Esophagus squamous epithelium (tissue), 5 donors: ENCODE results near the gene TIMM44. TPM values are rescaled to one million over a fixed set of nuclear protein-coding genes. Genes with fewer than 3 reads are reported as not detected.
A peak's percentile ranks its signal among the peaks of the same experiment; 100 is the strongest.

Experiments
- DNase-seq: peaks from one replicate; lab custom pipeline; 2025; lab: John Stamatoyannopoulos, UW
- H3K27ac ChIP-seq, 4 donors: fragments of 200-600 bp; sonication (generic); one replicate each; pipeline ENCODE4 v1.5.1; 2016 to 2019; ENCODE audit warnings: mild to moderate bottlenecking in 1 of 4
- H3K27me3 ChIP-seq, 4 donors: fragments of 200-600 bp; sonication (generic); 1 replicate in 3 of 4; 2 replicates in 1 of 4; pipeline versions ENCODE4 v1.5.1 to v1.6.0; 2017 to 2021; ENCODE audit warnings: antibody characterized with exemption in 1 of 4
- H3K36me3 ChIP-seq, 3 donors: fragments of 200-600 bp; sonication (generic); one replicate each; pipeline ENCODE4 v1.5.1; 2016 to 2019
- H3K4me1 ChIP-seq, 3 donors: fragments of 200-600 bp; sonication (generic); one replicate each; pipeline ENCODE4 v1.5.1; 2017 to 2019
- H3K4me3 ChIP-seq, 4 donors: fragments of 200-600 bp; sonication (generic); 1 replicate in 3 of 4; 2 replicates in 1 of 4; pipeline ENCODE4 v1.5.1; 2016 to 2019; ENCODE audit warnings: mild to moderate bottlenecking in 2 of 4, moderate library complexity in 1 of 4
- H3K9me3 ChIP-seq, 3 donors: fragments of 200-600 bp; sonication (generic); one replicate each; pipeline ENCODE4 v1.5.1; 2016 to 2019
- CTCF ChIP-seq, 6 experiments: fragments of 450-650 bp in 4 of 6; fragments of 200-600 bp in 2 of 6; sonication (generic) in 2 of 6; IDR thresholded peaks; one replicate each; pipeline ENCODE4 v1.5.1; 2016 to 2019; ENCODE audit warnings: antibody characterized with exemption in 6 of 6, mild to moderate bottlenecking in 4 of 6, moderate library complexity in 4 of 6
- POLR2A ChIP-seq, 4 donors: fragments of 450-650 bp; IDR thresholded peaks; one replicate each; pipeline ENCODE4 v1.6.1; 2017; ENCODE audit warnings: antibody characterized with exemption in 4 of 4, mild to moderate bottlenecking in 4 of 4, moderate library complexity in 3 of 4
- WGBS, 2 donors: methylation state at CpG; one replicate each; pipeline ENCODE4 v1.1.5; 2018; 5-methylcytosine and 5-hydroxymethylcytosine counted together
- intact Hi-C: fragments of 100-400 bp; cut with DNase I; formaldehyde crosslinking; loops from one replicate; pipeline ENCODE4 v1.15.0; 2022
- total RNA-seq, 4 donors: library from RNA; depleted of rRNA; stranded (reverse); fragments of >200 nt; gene quantifications; one replicate each; pipeline ENCODE4 v1.1.0, GENCODE V29; 2016
- donor health status: DM: yes; HTN: yes; CAD: no.

Gene TIMM44
- total RNA-seq, 4 donors from 2014 or later, result 36.4 to 52.6 (median 45.5) TPM

- Histone ChIP-seq H3K36me3 (peaks cover 0 to 37% (median 7%) of the 10 kb centered on the region in 3 donors), H3K27ac (peak overlapping the region; percentile 88 to 93 (median 92)), H3K9me3 (no peaks in the 10 kb centered on the region), H3K4me1 (peaks cover 28 to 77% (median 52%) of the 10 kb centered on the region in 3 donors), H3K4me3 (peak overlapping the region; percentile 66 to 99 (median 78)), H3K27me3 (peaks cover 0 to 11% (median 0%) of the 10 kb centered on the region in 4 donors)
- intact Hi-C loops, result loop anchor here (10.0 kb wide), 1 partner anchor 48 kb away; no protein-coding TSS in a partner anchor
- no peak for DNase-seq
- TF ChIP-seq POLR2A (IDR thresholded peaks at IDR 0.05), result no peak
- no peak for TF ChIP-seq CTCF (IDR thresholded peaks at IDR 0.05)
- WGBS, 2 donors, result 12 to 30% methylated on average over 4 to 17 of the region's 20 CpGs
These were observed 40.6 kb downstream of the TIMM44 start for GRCh38 chr19:7902796-7903243.

GRCh38 chr19:7901337-7901736 lies 42.1 kb downstream of the TIMM44 start:
- Histone ChIP-seq H3K4me1 (peaks cover 28 to 73% (median 42%) of the 10 kb centered on the region in 3 donors), H3K27ac (peak overlapping the region; percentile 80 to 92 (median 90)), H3K9me3 (no peaks in the 10 kb centered on the region), H3K36me3 (peaks cover 0 to 28% (median 7%) of the 10 kb centered on the region in 3 donors), H3K27me3 (peaks cover 0 to 11% (median 0%) of the 10 kb centered on the region in 4 donors), H3K4me3 (no peak overlapping the region)
- no peak for DNase-seq
- TF ChIP-seq POLR2A (IDR thresholded peaks at IDR 0.05) (no peak), CTCF (IDR thresholded peaks at IDR 0.05) (no peak)
- intact Hi-C loops, result loop anchor here (10.0 kb wide), 1 partner anchor 47 kb away; no protein-coding TSS in a partner anchor
- 28 to 56% methylated on average over 6 of the region's 7 CpGs for WGBS, 2 donors

- H3K27ac ChIP-seq, result peak overlapping the region; percentile 80 to 92 (median 90)
- no peak for DNase-seq
- H3K4me3 ChIP-seq, result no peak overlapping the region
- WGBS, 2 donors, result 0 to 38% methylated on average over 2 to 3 of the region's 3 CpGs
- peaks cover 0 to 24% (median 3%) of the 10 kb centered on the region in 3 donors for H3K36me3 ChIP-seq
- H3K4me1 ChIP-seq, result peaks cover 28 to 69% (median 39%) of the 10 kb centered on the region in 3 donors
- no peaks in the 10 kb centered on the region for H3K9me3 ChIP-seq
- intact Hi-C loops, result loop anchor here (10.0 kb wide), 1 partner anchor 46 kb away; no protein-coding TSS in a partner anchor
- TF ChIP-seq CTCF (IDR thresholded peaks at IDR 0.05) (no peak), POLR2A (IDR thresholded peaks at IDR 0.05) (no peak)
- peaks cover 0 to 13% (median 0%) of the 10 kb centered on the region in 4 donors for H3K27me3 ChIP-seq
These were observed 42.5 kb downstream of the TIMM44 start for GRCh38 chr19:7900931-7901330.

GRCh38 chr19:7900401-7900870 lies 43.0 kb downstream of the TIMM44 start:
- 20 to 100% methylated on average over 1 to 2 of the region's 21 CpGs for WGBS, 2 donors
- Histone ChIP-seq H3K36me3 (peaks cover 0 to 19% (median 0%) of the 10 kb centered on the region in 3 donors), H3K27ac (peak overlapping the region; percentile 80 to 92 (median 90)), H3K9me3 (no peaks in the 10 kb centered on the region), H3K27me3 (peaks cover 0 to 18% (median 0%) of the 10 kb centered on the region in 4 donors), H3K4me3 (no peak overlapping the region), H3K4me1 (peaks cover 29 to 66% (median 34%) of the 10 kb centered on the region in 3 donors)
- intact Hi-C loops, result loop anchor here (10.0 kb wide), 1 partner anchor 46 kb away; no protein-coding TSS in a partner anchor
- TF ChIP-seq POLR2A (IDR thresholded peaks at IDR 0.05) (no peak), CTCF (IDR thresholded peaks at IDR 0.05) (no peak)
- DNase-seq, result no peak

GRCh38 chr19:7899751-7900378 lies 43.6 kb downstream of the TIMM44 start:
- TF ChIP-seq POLR2A (IDR thresholded peaks at IDR 0.05), result no peak
- no peak overlapping the region for H3K4me3 ChIP-seq
- no peaks in the 10 kb centered on the region for H3K9me3 ChIP-seq
- H3K4me1 ChIP-seq, result peaks cover 29 to 66% (median 33%) of the 10 kb centered on the region in 3 donors
- H3K36me3 ChIP-seq, result peaks cover 0 to 17% (median 0%) of the 10 kb centered on the region in 3 donors
- WGBS, 2 donors, result 80 to 87% methylated on average over 1 to 6 of the region's 34 CpGs
- peaks cover 0 to 24% (median 0%) of the 10 kb centered on the region in 4 donors for H3K27me3 ChIP-seq
- H3K27ac ChIP-seq, result peak overlapping the region in 2 of 4 donors; percentile 91 to 92
- no peak for DNase-seq
- intact Hi-C loops, result loop anchor here (10.0 kb wide), 1 partner anchor 45 kb away; no protein-coding TSS in a partner anchor
